ENCODE results near the gene TTC7B.

Gene TTC7B

DNA sequence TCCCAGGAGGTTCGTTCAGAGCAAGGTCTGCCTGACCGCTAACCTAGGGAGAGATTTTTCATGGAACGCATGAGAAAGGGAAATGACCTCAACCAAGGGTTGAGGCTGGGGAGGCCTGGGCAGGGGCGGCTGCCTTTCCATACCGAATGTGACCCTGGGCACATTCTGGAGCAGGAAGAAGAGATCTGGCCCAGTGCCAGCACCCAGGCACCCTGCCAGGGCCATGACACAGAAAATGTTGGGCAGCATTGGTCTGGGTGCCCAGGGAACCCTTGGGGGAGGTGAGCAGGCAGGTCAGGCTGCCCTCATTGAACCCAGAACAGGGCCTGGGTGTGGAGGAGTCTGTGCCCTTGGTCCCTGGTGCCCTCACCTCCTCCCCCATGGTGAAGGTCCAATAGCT, 312.6 kb downstream of the TTC7B start:
- no peak overlapping the region for H3K9ac ChIP-seq (ENCODE audit: low read length in 5 of 5)
- H3K27me3 ChIP-seq (ENCODE audit: control insufficient read depth in 5 of 5, insufficient read depth in 4 of 5, low read length in 5 of 5), result peaks cover 0 to 11% (median 0%) of the 10 kb centered on the region in 5 donors
- no peak overlapping the region for H3K27ac ChIP-seq (ENCODE audit: low read depth, low read length)
- H3K4me1 ChIP-seq (ENCODE audit: control insufficient read depth in 5 of 5, insufficient read depth in 5 of 5, low read length in 5 of 5), result peaks cover 0 to 10% (median 6%) of the 10 kb centered on the region in 5 donors
- no peak overlapping the region for H3K4me3 ChIP-seq (ENCODE audit: low read depth in 1 of 5, low read length in 5 of 5)
- H3K36me3 ChIP-seq (ENCODE audit: control insufficient read depth in 5 of 5, insufficient read depth in 5 of 5, low read length in 5 of 5), result no peaks in the 10 kb centered on the region
- H3K9me3 ChIP-seq (ENCODE audit: control insufficient read depth in 5 of 5, low read length in 5 of 5), result no peaks in the 10 kb centered on the region

DNA sequence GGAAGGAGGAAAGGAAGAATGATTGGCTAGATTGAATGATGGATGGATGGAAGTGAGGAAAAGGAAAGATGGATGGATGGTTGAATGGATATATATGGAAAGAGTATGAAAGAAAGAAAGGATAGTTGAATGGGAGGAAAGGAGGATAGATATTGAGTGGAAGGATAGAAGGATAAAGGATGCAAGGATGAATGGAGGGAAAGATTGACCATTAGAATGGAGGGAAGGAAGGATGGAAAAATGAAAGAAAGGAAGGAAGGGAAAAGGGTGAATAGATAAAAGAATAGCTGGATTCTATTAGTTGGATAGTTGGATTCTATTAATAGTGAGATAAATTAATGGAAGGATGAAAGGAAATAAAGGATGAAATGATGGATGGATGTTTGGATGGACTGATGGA, 313.5 kb downstream of the TTC7B start:
- Histone ChIP-seq H3K4me1 (ENCODE audit: control insufficient read depth in 5 of 5, insufficient read depth in 5 of 5, low read length in 5 of 5) (peaks cover 0 to 10% (median 6%) of the 10 kb centered on the region in 5 donors), H3K9ac (ENCODE audit: low read length in 5 of 5) (no peak overlapping the region), H3K9me3 (ENCODE audit: control insufficient read depth in 5 of 5, low read length in 5 of 5) (no peaks in the 10 kb centered on the region), H3K4me3 (ENCODE audit: low read depth in 1 of 5, low read length in 5 of 5) (no peak overlapping the region), H3K36me3 (ENCODE audit: control insufficient read depth in 5 of 5, insufficient read depth in 5 of 5, low read length in 5 of 5) (no peaks in the 10 kb centered on the region), H3K27me3 (ENCODE audit: control insufficient read depth in 5 of 5, insufficient read depth in 4 of 5, low read length in 5 of 5) (peaks cover 0 to 11% (median 4%) of the 10 kb centered on the region in 5 donors), H3K27ac (ENCODE audit: low read depth, low read length) (no peak overlapping the region)

DNA sequence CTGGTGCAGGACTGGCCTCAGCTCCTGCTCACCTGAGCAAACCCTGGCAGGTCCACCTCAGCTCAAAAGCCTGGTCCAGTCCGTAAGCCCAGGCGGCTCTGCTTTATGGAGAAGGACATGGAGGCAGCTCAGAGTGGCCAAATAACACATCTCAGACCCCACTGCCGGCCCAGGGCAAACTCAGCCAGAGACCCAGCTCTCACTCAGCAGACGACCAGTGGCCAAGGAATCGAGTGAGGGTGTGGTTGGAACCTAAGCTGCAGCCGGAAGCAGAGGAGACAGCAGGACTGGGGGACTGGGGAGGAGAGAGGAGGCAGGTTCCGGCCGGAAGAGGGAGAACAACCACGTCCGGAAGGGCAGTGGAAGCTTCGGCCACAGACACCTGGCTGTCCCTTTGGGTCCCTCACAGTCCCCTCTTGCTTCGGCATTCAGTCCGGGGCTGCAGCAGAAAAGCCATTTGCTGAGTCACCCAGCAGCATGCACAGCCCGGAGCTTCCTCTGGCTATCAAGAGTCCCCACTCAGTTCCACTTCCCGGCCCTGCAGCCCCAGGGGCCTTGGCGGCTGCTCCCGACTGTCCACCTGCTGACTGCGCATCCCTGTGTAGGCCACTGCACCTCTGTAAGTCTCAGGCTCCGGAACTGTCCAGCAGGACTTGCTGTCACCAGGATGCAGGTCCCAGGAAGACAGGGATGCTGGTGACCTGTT, 315.4 kb downstream of the TTC7B start:
- no peaks in the 10 kb centered on the region for H3K36me3 ChIP-seq (ENCODE audit: control insufficient read depth in 5 of 5, insufficient read depth in 5 of 5, low read length in 5 of 5)
- H3K9ac ChIP-seq (ENCODE audit: low read length in 5 of 5), result no peak overlapping the region
- peak overlapping the region in 1 of 5 donors; percentile 21 for H3K4me3 ChIP-seq (ENCODE audit: low read depth in 1 of 5, low read length in 5 of 5)
- peaks cover 0 to 10% (median 6%) of the 10 kb centered on the region in 5 donors for H3K4me1 ChIP-seq (ENCODE audit: control insufficient read depth in 5 of 5, insufficient read depth in 5 of 5, low read length in 5 of 5)
- H3K9me3 ChIP-seq (ENCODE audit: control insufficient read depth in 5 of 5, low read length in 5 of 5), result no peaks in the 10 kb centered on the region
- no peak overlapping the region for H3K27ac ChIP-seq (ENCODE audit: low read depth, low read length)
- peaks cover 0 to 9% (median 4%) of the 10 kb centered on the region in 5 donors for H3K27me3 ChIP-seq (ENCODE audit: control insufficient read depth in 5 of 5, insufficient read depth in 4 of 5, low read length in 5 of 5)

DNA sequence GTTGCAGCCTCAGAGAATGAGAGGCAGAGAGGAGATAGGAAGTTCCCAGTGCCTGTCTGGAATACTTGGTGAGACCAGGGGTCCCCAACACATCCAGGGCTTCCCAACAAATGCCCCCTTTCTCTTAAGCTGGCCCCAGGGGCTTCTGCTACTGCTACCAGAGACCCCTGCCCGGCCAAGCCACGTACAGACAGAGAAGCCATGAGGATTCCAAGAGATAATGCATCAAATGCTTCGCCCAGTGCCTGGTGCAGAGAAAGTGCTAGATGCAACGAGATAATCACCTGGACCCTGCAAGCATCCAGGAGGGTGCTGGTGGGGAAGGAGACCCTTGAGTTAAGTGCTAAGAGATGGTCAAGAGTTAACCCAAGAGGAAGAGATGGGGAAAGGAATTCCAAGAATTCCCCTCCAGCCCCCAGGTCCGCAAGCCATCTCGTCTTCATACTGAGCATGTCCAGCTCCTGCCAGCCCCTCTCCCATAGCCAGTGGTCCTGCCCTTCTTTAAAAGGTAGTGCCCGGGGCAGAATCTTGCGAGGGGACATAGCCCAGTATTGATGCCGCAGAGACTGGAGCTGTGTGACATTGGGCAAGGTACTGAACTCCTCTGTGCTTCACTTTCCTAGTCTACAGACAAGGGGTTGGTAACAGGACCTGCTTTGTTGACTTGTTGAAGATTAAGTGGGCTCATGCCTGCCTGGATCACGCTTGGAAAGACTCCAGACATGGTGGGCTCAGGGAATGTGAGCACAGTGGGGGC, 316.1 kb downstream of the TTC7B start:
- Histone ChIP-seq H3K9me3 (ENCODE audit: control insufficient read depth in 5 of 5, low read length in 5 of 5) (no peaks in the 10 kb centered on the region), H3K36me3 (ENCODE audit: control insufficient read depth in 5 of 5, insufficient read depth in 5 of 5, low read length in 5 of 5) (no peaks in the 10 kb centered on the region), H3K27me3 (ENCODE audit: control insufficient read depth in 5 of 5, insufficient read depth in 4 of 5, low read length in 5 of 5) (peaks cover 0 to 9% (median 4%) of the 10 kb centered on the region in 5 donors), H3K4me3 (ENCODE audit: low read depth in 1 of 5, low read length in 5 of 5) (no peak overlapping the region), H3K4me1 (ENCODE audit: control insufficient read depth in 5 of 5, insufficient read depth in 5 of 5, low read length in 5 of 5) (peaks cover 0 to 10% (median 6%) of the 10 kb centered on the region in 5 donors), H3K27ac (ENCODE audit: low read depth, low read length) (no peak overlapping the region), H3K9ac (ENCODE audit: low read length in 5 of 5) (no peak overlapping the region)

DNA sequence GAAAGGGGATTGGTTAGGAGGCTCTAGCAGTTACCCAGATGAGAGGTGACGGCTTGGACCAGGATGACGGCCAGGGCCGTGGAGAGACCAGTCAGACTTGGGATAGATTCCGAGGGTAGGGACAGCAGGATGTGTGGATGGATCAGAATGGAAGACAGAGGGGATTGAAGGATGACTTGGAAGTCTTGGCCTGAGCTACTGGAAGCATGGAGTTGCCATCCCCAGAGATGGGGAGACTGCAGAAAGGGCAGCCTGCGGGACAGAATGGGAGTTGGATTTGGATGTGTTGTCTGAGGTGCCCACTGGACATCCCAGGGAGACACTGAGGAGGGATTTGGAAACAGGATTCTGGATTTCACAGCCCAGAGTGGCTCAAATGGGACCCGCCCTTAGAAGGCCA, 317.1 kb downstream of the TTC7B start:
- H3K27ac ChIP-seq (ENCODE audit: low read depth, low read length), result no peak overlapping the region
- H3K9me3 ChIP-seq (ENCODE audit: control insufficient read depth in 5 of 5, low read length in 5 of 5), result no peaks in the 10 kb centered on the region
- H3K4me1 ChIP-seq (ENCODE audit: control insufficient read depth in 5 of 5, insufficient read depth in 5 of 5, low read length in 5 of 5), result peaks cover 0 to 10% (median 6%) of the 10 kb centered on the region in 5 donors
- no peaks in the 10 kb centered on the region for H3K36me3 ChIP-seq (ENCODE audit: control insufficient read depth in 5 of 5, insufficient read depth in 5 of 5, low read length in 5 of 5)
- H3K27me3 ChIP-seq (ENCODE audit: control insufficient read depth in 5 of 5, insufficient read depth in 4 of 5, low read length in 5 of 5), result peaks cover 0 to 9% (median 4%) of the 10 kb centered on the region in 5 donors
- H3K4me3 ChIP-seq (ENCODE audit: low read depth in 1 of 5, low read length in 5 of 5), result no peak overlapping the region
- H3K9ac ChIP-seq (ENCODE audit: low read length in 5 of 5), result no peak overlapping the region

DNA sequence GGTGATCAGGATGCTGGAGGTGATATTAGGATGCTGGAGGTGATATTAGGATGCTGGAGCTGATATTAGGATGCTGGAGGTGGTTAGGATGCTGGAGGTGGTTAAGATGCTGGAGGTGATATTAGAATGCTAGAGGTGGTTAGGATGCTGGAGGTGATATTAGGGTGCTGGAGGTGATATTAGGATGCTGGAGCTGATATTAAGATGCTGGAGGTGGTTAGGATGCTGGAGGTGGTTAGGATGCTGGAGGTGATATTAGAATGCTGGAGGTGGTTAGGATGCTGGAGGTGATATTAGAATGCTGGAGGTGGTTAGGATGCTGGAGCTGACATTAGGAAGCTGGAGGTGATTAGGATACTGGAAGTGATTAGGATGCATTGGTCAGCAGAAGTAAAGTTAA, 318.0 kb downstream of the TTC7B start:
- Histone ChIP-seq H3K9me3 (ENCODE audit: control insufficient read depth in 5 of 5, low read length in 5 of 5) (no peaks in the 10 kb centered on the region), H3K9ac (ENCODE audit: low read length in 5 of 5) (no peak overlapping the region), H3K4me1 (ENCODE audit: control insufficient read depth in 5 of 5, insufficient read depth in 5 of 5, low read length in 5 of 5) (peaks cover 0 to 10% (median 6%) of the 10 kb centered on the region in 5 donors), H3K36me3 (ENCODE audit: control insufficient read depth in 5 of 5, insufficient read depth in 5 of 5, low read length in 5 of 5) (no peaks in the 10 kb centered on the region), H3K4me3 (ENCODE audit: low read depth in 1 of 5, low read length in 5 of 5) (no peak overlapping the region), H3K27me3 (ENCODE audit: control insufficient read depth in 5 of 5, insufficient read depth in 4 of 5, low read length in 5 of 5) (peaks cover 0 to 9% (median 4%) of the 10 kb centered on the region in 5 donors), H3K27ac (ENCODE audit: low read depth, low read length) (no peak overlapping the region)

DNA sequence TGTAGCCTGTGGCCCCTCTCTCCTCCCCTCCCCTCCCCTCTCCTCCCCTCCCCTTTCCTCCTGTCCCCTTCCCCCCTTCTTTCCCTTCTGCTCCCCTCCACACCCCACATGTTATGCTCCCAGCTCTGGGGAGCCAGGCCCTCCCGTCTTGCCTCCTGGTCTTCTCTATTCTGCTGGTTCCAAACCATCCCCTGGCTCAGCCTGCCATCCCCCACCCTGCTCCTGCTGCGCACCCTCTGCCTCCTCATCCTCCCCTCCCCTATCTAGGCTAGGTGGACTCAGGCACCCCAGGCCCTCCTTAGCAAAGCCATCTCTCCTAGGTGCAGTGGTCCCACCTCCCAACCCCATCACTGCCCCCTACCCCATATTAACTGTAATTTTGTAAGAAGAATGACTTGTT, 319.9 kb downstream of the TTC7B start:
- peaks cover 0 to 19% (median 13%) of the 10 kb centered on the region in 5 donors for H3K4me1 ChIP-seq (ENCODE audit: control insufficient read depth in 5 of 5, insufficient read depth in 5 of 5, low read length in 5 of 5)
- H3K27ac ChIP-seq (ENCODE audit: low read depth, low read length), result no peak overlapping the region
- no peak overlapping the region for H3K4me3 ChIP-seq (ENCODE audit: low read depth in 1 of 5, low read length in 5 of 5)
- H3K36me3 ChIP-seq (ENCODE audit: control insufficient read depth in 5 of 5, insufficient read depth in 5 of 5, low read length in 5 of 5), result no peaks in the 10 kb centered on the region
- peaks cover 0 to 7% (median 4%) of the 10 kb centered on the region in 5 donors for H3K27me3 ChIP-seq (ENCODE audit: control insufficient read depth in 5 of 5, insufficient read depth in 4 of 5, low read length in 5 of 5)
- H3K9me3 ChIP-seq (ENCODE audit: control insufficient read depth in 5 of 5, low read length in 5 of 5), result no peaks in the 10 kb centered on the region
- no peak overlapping the region for H3K9ac ChIP-seq (ENCODE audit: low read length in 5 of 5)

DNA sequence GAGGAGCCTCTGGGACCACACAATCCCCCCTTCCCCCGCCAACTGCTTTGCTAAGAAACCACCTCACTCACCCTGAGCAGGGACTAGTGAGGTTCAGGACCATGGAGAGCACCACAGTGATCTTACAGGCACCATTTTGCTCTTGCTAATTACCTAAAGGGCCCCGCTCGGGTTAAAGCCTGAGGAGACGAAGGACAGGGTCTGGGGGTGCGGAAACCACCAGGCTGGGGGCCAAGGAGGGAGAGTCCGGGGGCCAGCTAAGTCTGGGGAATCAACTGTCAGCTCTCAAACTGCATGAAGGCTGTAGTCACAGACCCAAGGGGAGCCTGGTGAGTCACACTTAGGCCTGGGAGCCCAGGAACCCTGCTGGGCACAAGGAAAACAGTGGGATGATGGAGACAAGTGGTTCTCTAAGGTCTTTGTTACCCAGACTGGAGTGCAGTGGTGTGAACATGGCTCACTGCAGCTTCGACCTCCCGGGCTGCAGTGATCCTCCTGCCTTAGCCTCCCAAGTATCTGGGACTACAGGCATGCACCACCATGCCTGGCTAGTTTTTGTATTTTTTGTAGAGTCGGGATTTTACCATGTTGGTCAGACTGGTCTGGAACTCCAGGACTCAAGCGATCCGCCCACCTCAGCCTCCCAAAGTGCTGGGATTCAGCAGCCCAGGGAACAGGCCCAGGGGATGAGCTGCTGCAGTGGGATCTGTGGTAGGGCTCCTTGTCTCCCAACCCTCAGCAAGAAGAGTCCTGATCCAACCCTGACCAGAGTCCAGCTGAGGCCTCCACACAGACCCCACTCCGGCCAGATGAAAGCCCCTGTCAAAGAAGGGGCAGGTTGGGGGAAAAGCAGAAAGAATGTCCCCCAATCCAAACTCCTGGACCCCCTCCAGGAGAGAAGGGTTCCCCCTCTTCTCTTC, 320.6 kb downstream of the TTC7B start:
- H3K9me3 ChIP-seq (ENCODE audit: control insufficient read depth in 5 of 5, low read length in 5 of 5), result no peaks in the 10 kb centered on the region
- no peak overlapping the region for H3K4me3 ChIP-seq (ENCODE audit: low read depth in 1 of 5, low read length in 5 of 5)
- no peak overlapping the region for H3K27ac ChIP-seq (ENCODE audit: low read depth, low read length)
- peaks cover 3 to 20% (median 8%) of the 10 kb centered on the region in 5 donors for H3K4me1 ChIP-seq (ENCODE audit: control insufficient read depth in 5 of 5, insufficient read depth in 5 of 5, low read length in 5 of 5)
- no peak overlapping the region for H3K9ac ChIP-seq (ENCODE audit: low read length in 5 of 5)
- H3K27me3 ChIP-seq (ENCODE audit: control insufficient read depth in 5 of 5, insufficient read depth in 4 of 5, low read length in 5 of 5), result peaks cover 0 to 7% (median 3%) of the 10 kb centered on the region in 5 donors
- H3K36me3 ChIP-seq (ENCODE audit: control insufficient read depth in 5 of 5, insufficient read depth in 5 of 5, low read length in 5 of 5), result no peaks in the 10 kb centered on the region

DNA sequence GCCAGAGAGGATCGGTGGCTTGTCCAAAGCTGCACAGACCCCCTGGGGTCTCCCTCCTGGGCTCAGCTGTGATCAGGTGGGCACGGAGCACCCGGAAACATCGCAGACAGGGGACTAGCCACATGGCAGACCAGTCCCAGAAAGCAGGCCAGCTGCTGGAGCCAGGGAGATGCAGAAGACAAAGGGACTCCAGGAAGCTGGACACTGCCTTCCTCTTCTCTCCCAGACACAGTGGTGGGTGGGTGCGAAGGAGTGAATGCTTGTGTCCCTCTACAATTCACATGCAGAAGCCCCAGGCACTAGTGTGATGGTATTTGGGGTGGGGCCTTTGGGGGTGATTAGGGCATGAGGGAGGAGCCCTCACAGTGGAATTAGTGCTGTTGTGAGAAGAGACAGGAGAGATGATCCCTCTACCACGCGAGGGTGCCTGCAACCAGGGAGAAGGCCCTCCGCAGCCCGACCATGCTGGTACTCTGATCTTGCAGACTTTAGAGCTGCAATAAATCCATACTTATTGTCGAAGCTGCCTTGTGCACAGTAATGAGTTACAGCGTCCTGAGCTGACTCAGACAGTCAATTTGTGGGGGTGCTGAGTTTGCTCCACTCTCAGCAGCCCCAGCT, 324.2 kb downstream of the TTC7B start:
- no peak overlapping the region for H3K4me3 ChIP-seq (ENCODE audit: low read depth in 1 of 5, low read length in 5 of 5)
- H3K4me1 ChIP-seq (ENCODE audit: control insufficient read depth in 5 of 5, insufficient read depth in 5 of 5, low read length in 5 of 5), result peaks cover 3 to 27% (median 10%) of the 10 kb centered on the region in 5 donors
- H3K27ac ChIP-seq (ENCODE audit: low read depth, low read length), result no peak overlapping the region
- H3K27me3 ChIP-seq (ENCODE audit: control insufficient read depth in 5 of 5, insufficient read depth in 4 of 5, low read length in 5 of 5), result no peaks in the 10 kb centered on the region
- no peaks in the 10 kb centered on the region for H3K9me3 ChIP-seq (ENCODE audit: control insufficient read depth in 5 of 5, low read length in 5 of 5)
- H3K36me3 ChIP-seq (ENCODE audit: control insufficient read depth in 5 of 5, insufficient read depth in 5 of 5, low read length in 5 of 5), result no peaks in the 10 kb centered on the region
- no peak overlapping the region for H3K9ac ChIP-seq (ENCODE audit: low read length in 5 of 5)
